GM18867 (cell line): Measurements from ENCODE around the gene CIRBP.
"Not testable (repeated sequence)": the region's sequence is repeated elsewhere in the genome, so short reads cannot be mapped to it uniquely, and the experiment has no call there.

Source experiments
- ATAC-seq: cut with Tn5 transposase; IDR thresholded peaks from one replicate; pipeline ENCODE4 v1.9.1; 2021; ENCODE audit warnings: mild to moderate bottlenecking, moderate library complexity; ENCODE audit not compliant: unreplicated experiment

The CIRBP gene

GRCh38 chr19:1289686-1290025, 20.5 kb downstream of the CIRBP start:
- ATAC-seq = no peak

GRCh38 chr19:1290196-1290702, 21.1 kb downstream of the CIRBP start:
- ATAC-seq = no peak

GRCh38 chr19:1290703-1291651, 21.8 kb downstream of the CIRBP start:
- no peak for ATAC-seq

- ATAC-seq = no peak
Measured at GRCh38 chr19:1291761-1292418, 22.8 kb downstream of the CIRBP start.

- no peak for ATAC-seq
Measured at GRCh38 chr19:1292419-1293151, 23.5 kb downstream of the CIRBP start.

GRCh38 chr19:1293782-1294604, 24.9 kb downstream of the CIRBP start:
- no peak for ATAC-seq

GRCh38 chr19:1294688-1295087, 25.6 kb downstream of the CIRBP start:
- no peak for ATAC-seq

- no peak for ATAC-seq
Measured at GRCh38 chr19:1295169-1296012, 26.3 kb downstream of the CIRBP start.

- ATAC-seq = no peak
Measured at GRCh38 chr19:1296078-1296477, 26.9 kb downstream of the CIRBP start.

- no peak for ATAC-seq
Measured at GRCh38 chr19:1296575-1297271, 27.6 kb downstream of the CIRBP start.

GRCh38 chr19:1298235-1298634, 29.1 kb downstream of the CIRBP start:
- no peak for ATAC-seq

DNA sequence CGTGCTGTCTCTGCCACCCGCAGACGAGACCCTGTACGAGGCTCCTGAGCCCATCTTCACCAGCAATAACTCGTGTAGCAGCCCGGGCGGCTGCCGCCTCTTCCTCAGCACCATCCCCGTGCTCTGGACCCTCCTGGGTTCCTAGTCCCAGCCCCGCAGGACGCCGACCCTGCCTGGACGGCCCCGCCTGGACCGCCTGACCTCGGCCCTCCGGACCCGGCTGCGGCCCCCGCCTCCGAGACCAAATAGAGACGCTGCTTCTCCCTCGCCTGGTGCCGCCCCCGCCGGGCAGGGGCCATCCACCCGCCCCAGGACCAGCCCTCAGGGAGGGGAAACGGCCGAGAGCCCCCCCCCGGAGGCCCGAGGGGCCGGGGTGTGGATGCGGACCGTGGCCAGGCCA, 30.7 kb downstream of the CIRBP start:
- no peak for ATAC-seq

- no peak for ATAC-seq
Measured at GRCh38 chr19:1300744-1301490, 31.8 kb downstream of the CIRBP start.

DNA sequence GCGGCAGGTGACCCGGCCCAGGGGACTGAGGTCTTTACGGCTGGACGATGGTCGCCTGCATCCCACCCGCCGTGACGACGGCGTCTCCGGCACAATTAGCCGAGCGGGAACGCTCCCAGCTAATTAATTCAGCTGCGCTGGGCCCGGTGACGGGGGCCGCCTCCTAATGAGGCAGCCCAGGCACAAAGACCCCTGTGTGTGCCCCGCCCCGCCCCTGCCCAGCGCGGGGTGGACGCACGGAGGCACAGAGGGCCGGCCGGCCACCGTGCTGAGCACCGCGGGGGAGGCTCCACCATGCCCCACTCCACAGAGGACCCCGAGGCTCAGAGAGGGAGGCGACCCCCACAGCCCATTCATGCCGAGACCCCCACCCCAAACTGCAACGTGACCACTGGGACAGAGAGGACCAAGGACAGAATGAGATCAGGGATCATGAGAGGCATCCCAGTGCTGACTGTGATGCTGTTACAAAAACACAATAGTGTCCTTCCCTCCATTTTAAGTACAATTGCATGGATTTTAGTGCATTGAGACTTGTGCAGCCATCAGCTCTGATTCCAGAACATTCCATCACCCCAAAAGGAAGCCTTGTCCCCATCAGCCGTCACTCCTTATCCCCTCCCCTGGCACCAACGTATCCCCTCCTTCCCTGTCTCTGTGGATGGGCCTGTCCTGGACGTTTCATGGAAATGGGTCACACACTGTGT, 33.6 kb downstream of the CIRBP start:
- ATAC-seq = no peak

- ATAC-seq = no peak
Measured at GRCh38 chr19:1304197-1304924, 35.2 kb downstream of the CIRBP start.

DNA sequence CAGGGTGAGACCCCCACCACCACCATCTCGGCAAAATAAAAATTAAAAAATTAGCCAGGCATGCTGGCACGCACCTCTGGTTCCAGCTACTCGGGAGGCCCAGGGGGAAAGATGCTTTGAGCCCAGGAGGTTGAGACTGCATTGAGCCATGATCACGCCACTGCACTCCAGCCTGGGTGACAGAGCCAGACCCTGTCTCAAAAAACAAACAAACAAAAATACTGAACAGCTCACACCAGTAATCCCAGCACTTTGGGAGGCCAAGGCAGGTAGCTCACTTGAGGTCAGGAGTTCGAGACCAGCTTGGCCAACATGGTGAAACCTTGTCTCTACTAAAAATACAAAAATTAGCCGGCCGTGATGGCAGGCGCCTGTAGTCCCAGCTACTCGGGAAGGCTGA, 36.2 kb downstream of the CIRBP start:
- ATAC-seq = not testable (repeated sequence)

DNA sequence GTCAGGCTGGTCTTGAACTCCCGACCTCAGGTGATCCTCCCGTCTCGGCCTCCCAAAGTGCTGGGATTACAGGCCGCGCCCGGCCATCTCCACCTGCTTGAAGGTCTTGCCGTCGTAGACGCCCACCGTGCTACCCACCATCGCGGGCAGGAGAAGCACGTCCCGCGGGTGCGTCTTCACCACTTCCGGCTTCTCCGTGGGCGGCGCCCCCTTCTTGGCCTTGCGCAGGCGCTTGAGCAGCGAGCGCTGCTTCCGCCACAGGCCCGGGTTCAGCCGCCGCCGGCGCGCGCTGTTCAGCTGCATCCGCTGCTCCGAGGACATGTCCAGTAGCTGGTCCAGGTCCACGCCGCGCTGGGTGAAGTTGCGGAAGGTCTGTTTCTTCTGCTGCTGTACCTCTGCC, 38.2 kb downstream of the CIRBP start:
- ATAC-seq = no peak
